Measurements from ENCODE around the gene YPEL1. TPM values are rescaled to one million over a fixed set of nuclear protein-coding genes. Genes with fewer than 3 reads are reported as not detected.

Gene YPEL1, protein sequence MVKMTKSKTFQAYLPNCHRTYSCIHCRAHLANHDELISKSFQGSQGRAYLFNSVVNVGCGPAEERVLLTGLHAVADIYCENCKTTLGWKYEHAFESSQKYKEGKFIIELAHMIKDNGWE
- 1.7 and 2.4 TPM in 2 replicates for polyA plus RNA-seq (2013)

DNA sequence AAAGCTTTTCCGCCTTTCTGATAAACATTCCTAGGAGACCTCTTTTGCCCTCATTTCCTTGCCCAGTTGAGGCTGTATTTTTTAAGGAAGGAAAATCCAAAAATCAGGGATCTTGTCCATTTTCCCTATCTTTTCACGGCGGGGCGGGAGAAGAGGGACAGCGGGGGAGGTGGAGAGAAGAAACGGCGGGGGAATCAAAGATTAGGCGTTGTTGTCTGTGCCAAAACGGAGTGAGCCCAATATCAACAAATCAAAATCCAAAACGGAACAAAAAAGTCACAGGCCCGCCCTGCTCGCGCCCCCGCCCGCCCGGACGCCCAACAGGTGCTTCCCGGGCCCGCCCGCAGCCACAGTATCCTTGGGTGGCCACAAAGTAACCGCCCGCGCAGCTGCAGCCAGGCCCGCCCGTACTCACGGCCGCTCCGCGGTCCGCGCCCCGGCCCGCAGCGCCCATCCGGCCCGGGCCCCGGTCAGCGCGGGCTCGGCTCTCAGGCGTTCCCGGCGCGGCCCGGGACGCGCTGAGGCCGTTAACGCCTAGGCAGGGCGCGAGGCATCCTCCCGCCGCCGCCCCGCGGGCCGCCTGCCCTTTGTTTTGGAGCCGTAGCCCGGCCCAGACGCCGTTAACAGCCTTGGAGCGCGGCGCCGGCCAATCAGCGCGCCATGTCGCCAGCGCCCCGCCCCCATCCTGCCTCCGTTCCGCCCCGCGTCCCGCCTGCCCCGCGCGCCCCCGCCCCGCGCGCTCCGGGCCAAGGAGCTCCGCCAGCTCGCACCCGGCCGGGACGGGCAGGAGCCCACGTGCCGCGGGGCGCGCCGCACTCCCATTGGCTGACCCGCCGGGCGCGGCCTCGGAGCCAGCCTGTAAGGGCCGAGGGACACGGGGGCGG is at the start of gene YPEL1:
YPEL1 (minus strand) TSS at position 595 of the 884 bp plus-strand sequence. CDS start 25,050 bp downstream, outside the sequence.
- Histone ChIP-seq H4K12ac (ENCODE audit: low read depth, low read length) (peak within 1 kb of the TSS; percentile 82), H3K9me3 (ENCODE audit: insufficient read depth, low read depth, low read length) (peaks cover 4% of the 10 kb centered on the region), H3K23ac (ENCODE audit: low read length) (no peak within 1 kb of the TSS), H3K4me3 (ENCODE audit: low read depth, low read length) (peak within 1 kb of the TSS; percentile 79), H4K91ac (ENCODE audit: low read depth, low read length) (peak within 1 kb of the TSS; percentile 26), H3K27ac (ENCODE audit: low read depth, low read length) (no peak within 1 kb of the TSS), H2BK12ac (ENCODE audit: low read length) (no peak within 1 kb of the TSS), H3K4me1 (ENCODE audit: control insufficient read depth in 1 of 2, insufficient read depth in 2 of 2, low read length in 2 of 2) (peaks cover 4 to 5% of the 10 kb centered on the region in 2 experiments), H2BK120ac (ENCODE audit: insufficient read depth, low read length, poor library complexity) (no peak within 1 kb of the TSS), H4K8ac (ENCODE audit: low read depth, low read length) (peak within 1 kb of the TSS; percentile 64), H3K9ac (ENCODE audit: low read length) (no peak within 1 kb of the TSS), H3K18ac (ENCODE audit: low read length) (peak within 1 kb of the TSS; percentile 62), H3K4me2 (ENCODE audit: low read length) (peak within 1 kb of the TSS; percentile 92), H3K4ac (ENCODE audit: low read depth, low read length) (no peak within 1 kb of the TSS), H2AK5ac (ENCODE audit: low read length) (no peak within 1 kb of the TSS), H3K79me1 (ENCODE audit: low read length) (peaks cover 2% of the 10 kb centered on the region), H3K14ac (ENCODE audit: low read length) (peak within 1 kb of the TSS; percentile 63), H3K79me2 (ENCODE audit: control insufficient read depth, insufficient read depth, low read length, poor library complexity) (peaks cover 3% of the 10 kb centered on the region), H3K36me3 (ENCODE audit: control insufficient read depth in 1 of 2, insufficient read depth in 2 of 2, low read length in 2 of 2) (no peaks in the 10 kb centered on the region), H2AFZ (ENCODE audit: insufficient read depth, low read length, poor library complexity) (peak within 1 kb of the TSS; percentile 87), H3K27me3 (ENCODE audit: insufficient read depth, low read length) (no peaks in the 10 kb centered on the region), H2BK5ac (ENCODE audit: low read depth, low read length, poor library complexity) (no peak within 1 kb of the TSS)
- no CpG with 5 or more reads among the region's 102 CpGs for WGBS (ENCODE audit: extremely low coverage, insufficient coverage, insufficient read length)
- peak; percentile 96 for DNase-seq

DNA sequence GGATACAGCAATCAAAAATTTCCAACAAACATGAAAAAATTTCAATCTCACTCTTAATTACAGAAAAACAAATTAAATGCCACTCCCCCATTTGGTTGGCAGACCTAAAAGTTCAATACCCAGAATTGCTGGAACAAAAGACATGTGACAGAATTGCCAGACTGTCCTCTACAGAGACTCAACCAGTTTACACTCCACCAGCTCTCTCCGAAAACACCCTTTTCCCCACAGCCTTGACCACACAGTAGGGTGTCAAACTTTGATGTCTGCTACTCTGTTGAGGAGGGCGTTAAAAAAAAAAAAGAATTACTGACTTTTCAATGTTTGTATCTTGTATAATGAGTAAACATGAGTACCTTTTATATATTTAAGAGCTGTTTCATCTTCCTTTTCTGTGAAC is 44.7 kb upstream of the YPEL1 start:
- Histone ChIP-seq H3K4me2 (ENCODE audit: low read length) (no peak overlapping the region), H3K36me3 (ENCODE audit: control insufficient read depth in 1 of 2, insufficient read depth in 2 of 2, low read length in 2 of 2) (peaks cover 14 to 19% of the 10 kb centered on the region in 2 experiments), H3K23ac (ENCODE audit: low read length) (no peak overlapping the region), H4K91ac (ENCODE audit: low read depth, low read length) (no peak overlapping the region), H3K4me1 (ENCODE audit: control insufficient read depth in 1 of 2, insufficient read depth in 2 of 2, low read length in 2 of 2) (no peaks in the 10 kb centered on the region), H3K27me3 (ENCODE audit: insufficient read depth, low read length) (no peaks in the 10 kb centered on the region), H2AFZ (ENCODE audit: insufficient read depth, low read length, poor library complexity) (no peak overlapping the region), H2BK5ac (ENCODE audit: low read depth, low read length, poor library complexity) (no peak overlapping the region), H3K14ac (ENCODE audit: low read length) (no peak overlapping the region), H3K79me1 (ENCODE audit: low read length) (no peaks in the 10 kb centered on the region), H3K4me3 (ENCODE audit: low read depth, low read length) (no peak overlapping the region), H3K9ac (ENCODE audit: low read length) (no peak overlapping the region), H3K18ac (ENCODE audit: low read length) (no peak overlapping the region), H2BK12ac (ENCODE audit: low read length) (no peak overlapping the region), H3K4ac (ENCODE audit: low read depth, low read length) (no peak overlapping the region), H3K9me3 (ENCODE audit: insufficient read depth, low read depth, low read length) (no peaks in the 10 kb centered on the region), H4K12ac (ENCODE audit: low read depth, low read length) (no peak overlapping the region), H2BK120ac (ENCODE audit: insufficient read depth, low read length, poor library complexity) (no peak overlapping the region), H4K8ac (ENCODE audit: low read depth, low read length) (no peak overlapping the region), H2AK5ac (ENCODE audit: low read length) (no peak overlapping the region), H3K79me2 (ENCODE audit: control insufficient read depth, insufficient read depth, low read length, poor library complexity) (no peaks in the 10 kb centered on the region), H3K27ac (ENCODE audit: low read depth, low read length) (no peak overlapping the region)
- DNase-seq, result no peak
- WGBS (ENCODE audit: extremely low coverage, insufficient coverage, insufficient read length), result no CpG with 5 or more reads among the region's 2 CpGs

DNA sequence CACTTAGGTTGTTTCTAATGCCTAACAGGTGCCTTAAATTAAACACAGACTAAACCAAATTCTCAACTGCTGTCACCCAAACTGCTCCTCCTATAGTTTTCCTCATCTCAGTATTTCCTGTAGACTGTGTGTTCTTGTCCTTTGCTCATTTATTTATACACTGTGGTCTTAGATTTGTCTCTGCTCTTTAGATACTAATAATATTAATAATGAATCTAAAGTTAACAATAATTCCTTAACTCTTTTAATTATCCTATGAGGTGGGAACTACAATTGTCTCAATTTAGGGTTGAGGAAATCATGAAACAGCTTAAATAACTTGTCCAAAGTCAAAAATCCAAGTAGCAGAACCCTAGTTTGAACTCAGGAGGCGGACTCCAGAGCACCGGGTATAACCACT is 43.9 kb upstream of the YPEL1 start:
- H4K12ac ChIP-seq (ENCODE audit: low read depth, low read length), result no peak overlapping the region
- H3K23ac ChIP-seq (ENCODE audit: low read length), result no peak overlapping the region
- no peaks in the 10 kb centered on the region for H3K79me2 ChIP-seq (ENCODE audit: control insufficient read depth, insufficient read depth, low read length, poor library complexity)
- H2BK12ac ChIP-seq (ENCODE audit: low read length), result no peak overlapping the region
- no peak overlapping the region for H3K27ac ChIP-seq (ENCODE audit: low read depth, low read length)
- no peaks in the 10 kb centered on the region for H3K79me1 ChIP-seq (ENCODE audit: low read length)
- H3K27me3 ChIP-seq (ENCODE audit: insufficient read depth, low read length), result no peaks in the 10 kb centered on the region
- no peaks in the 10 kb centered on the region for H3K9me3 ChIP-seq (ENCODE audit: insufficient read depth, low read depth, low read length)
- H3K4me3 ChIP-seq (ENCODE audit: low read depth, low read length), result no peak overlapping the region
- H3K4me1 ChIP-seq (ENCODE audit: control insufficient read depth in 1 of 2, insufficient read depth in 2 of 2, low read length in 2 of 2), result no peaks in the 10 kb centered on the region
- no peak overlapping the region for H3K9ac ChIP-seq (ENCODE audit: low read length)
- no peak overlapping the region for H2BK5ac ChIP-seq (ENCODE audit: low read depth, low read length, poor library complexity)
- no peak overlapping the region for H4K91ac ChIP-seq (ENCODE audit: low read depth, low read length)
- no peak overlapping the region for H3K4me2 ChIP-seq (ENCODE audit: low read length)
- H3K36me3 ChIP-seq (ENCODE audit: control insufficient read depth in 1 of 2, insufficient read depth in 2 of 2, low read length in 2 of 2), result peaks cover 11 to 15% of the 10 kb centered on the region in 2 experiments
- H2AFZ ChIP-seq (ENCODE audit: insufficient read depth, low read length, poor library complexity), result no peak overlapping the region
- H4K8ac ChIP-seq (ENCODE audit: low read depth, low read length), result no peak overlapping the region
- no CpG with 5 or more reads among the region's 2 CpGs for WGBS (ENCODE audit: extremely low coverage, insufficient coverage, insufficient read length)
- no peak overlapping the region for H3K14ac ChIP-seq (ENCODE audit: low read length)
- H3K4ac ChIP-seq (ENCODE audit: low read depth, low read length), result no peak overlapping the region
- DNase-seq, result no peak
- H2BK120ac ChIP-seq (ENCODE audit: insufficient read depth, low read length, poor library complexity), result no peak overlapping the region
- H3K18ac ChIP-seq (ENCODE audit: low read length), result no peak overlapping the region
- no peak overlapping the region for H2AK5ac ChIP-seq (ENCODE audit: low read length)

DNA sequence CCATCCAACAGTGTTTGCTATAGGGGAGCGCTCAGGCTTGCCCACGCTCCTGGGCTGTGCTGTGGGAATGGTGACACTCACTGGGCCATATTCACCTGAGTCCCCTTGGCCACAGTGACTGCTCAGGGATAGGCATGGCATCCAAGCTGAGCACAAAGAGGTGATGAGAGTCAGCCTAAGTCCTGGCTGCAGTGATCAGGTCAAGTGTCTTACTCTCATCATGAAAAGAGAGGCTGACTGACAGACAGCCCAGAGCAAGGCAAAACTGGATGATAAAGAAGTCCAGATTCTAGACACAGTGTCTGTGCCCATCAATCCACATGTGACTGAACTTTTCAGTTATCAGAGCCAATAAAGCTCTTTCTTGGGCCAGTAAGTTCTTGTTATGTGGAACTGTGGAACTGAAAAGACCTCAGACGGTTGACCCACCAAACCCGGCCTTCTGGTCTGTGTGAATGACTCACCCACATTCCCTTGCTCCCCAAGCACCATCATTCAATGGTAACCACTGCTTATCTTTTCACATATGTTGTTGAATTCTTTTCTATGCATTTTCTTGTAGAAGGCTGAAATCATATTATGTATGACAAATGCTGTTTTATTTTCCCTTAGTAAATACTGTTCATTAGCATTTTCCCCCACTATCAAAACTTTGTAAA is 43.2 kb upstream of the YPEL1 start:
- H2AK5ac ChIP-seq (ENCODE audit: low read length), result no peak overlapping the region
- H3K23ac ChIP-seq (ENCODE audit: low read length), result no peak overlapping the region
- no CpG with 5 or more reads among the region's 4 CpGs for WGBS (ENCODE audit: extremely low coverage, insufficient coverage, insufficient read length)
- H2BK120ac ChIP-seq (ENCODE audit: insufficient read depth, low read length, poor library complexity), result no peak overlapping the region
- H3K27me3 ChIP-seq (ENCODE audit: insufficient read depth, low read length), result no peaks in the 10 kb centered on the region
- no peak overlapping the region for H4K91ac ChIP-seq (ENCODE audit: low read depth, low read length)
- no peaks in the 10 kb centered on the region for H3K4me1 ChIP-seq (ENCODE audit: control insufficient read depth in 1 of 2, insufficient read depth in 2 of 2, low read length in 2 of 2)
- H3K27ac ChIP-seq (ENCODE audit: low read depth, low read length), result no peak overlapping the region
- no peak overlapping the region for H3K18ac ChIP-seq (ENCODE audit: low read length)
- no peak overlapping the region for H4K12ac ChIP-seq (ENCODE audit: low read depth, low read length)
- no peaks in the 10 kb centered on the region for H3K79me2 ChIP-seq (ENCODE audit: control insufficient read depth, insufficient read depth, low read length, poor library complexity)
- H3K4ac ChIP-seq (ENCODE audit: low read depth, low read length), result no peak overlapping the region
- H3K79me1 ChIP-seq (ENCODE audit: low read length), result no peaks in the 10 kb centered on the region
- peaks cover 2% of the 10 kb centered on the region for H3K9me3 ChIP-seq (ENCODE audit: insufficient read depth, low read depth, low read length)
- H3K14ac ChIP-seq (ENCODE audit: low read length), result no peak overlapping the region
- H3K4me2 ChIP-seq (ENCODE audit: low read length), result no peak overlapping the region
- H3K36me3 ChIP-seq (ENCODE audit: control insufficient read depth in 1 of 2, insufficient read depth in 2 of 2, low read length in 2 of 2), result peaks cover 8 to 18% of the 10 kb centered on the region in 2 experiments
- no peak overlapping the region for H4K8ac ChIP-seq (ENCODE audit: low read depth, low read length)
- no peak overlapping the region for H2BK12ac ChIP-seq (ENCODE audit: low read length)
- H2BK5ac ChIP-seq (ENCODE audit: low read depth, low read length, poor library complexity), result no peak overlapping the region
- H2AFZ ChIP-seq (ENCODE audit: insufficient read depth, low read length, poor library complexity), result no peak overlapping the region
- no peak overlapping the region for H3K9ac ChIP-seq (ENCODE audit: low read length)
- no peak overlapping the region for H3K4me3 ChIP-seq (ENCODE audit: low read depth, low read length)
- peak in 1 of 2 donors; percentile 17 for DNase-seq
